Stimulated activated CD4-positive, alpha-beta T cell treated with anti-CD3 and anti-CD28 coated beads, Interleukin-4, amount 100 ng/mL, for 48 hours (primary cell): ENCODE data around the gene PRKAG2.
"Not testable (repeated sequence)": the region's sequence is repeated elsewhere in the genome, so short reads cannot be mapped to it uniquely, and the experiment has no call there.

Experiments
- DNase-seq, 2 donors: peaks; one replicate each; pipeline ENCODE4 v3.0.0-alpha.2; 2020; ENCODE audit warnings: low read depth in 2 of 2

The PRKAG2 gene

GRCh38 chr7:151884312-151885201 lies 7.6 kb upstream of the PRKAG2 start:
- no peak for DNase-seq

GRCh38 chr7:151883857-151884256 lies 6.9 kb upstream of the PRKAG2 start:
- no peak for DNase-seq

- no peak for DNase-seq
Observed at GRCh38 chr7:151882734-151883133, 5.8 kb upstream of the PRKAG2 start.

- no peak for DNase-seq
Observed at GRCh38 chr7:151880688-151881087, 3.8 kb upstream of the PRKAG2 start.

GRCh38 chr7:151877911-151878835 lies 1.3 kb upstream of the PRKAG2 start:
- no peak for DNase-seq

GRCh38 chr7:151875942-151876898 lies 695 bp downstream of the PRKAG2 start:
- DNase-seq: peak; percentile 53 to 59

- not testable (repeated sequence) for DNase-seq
Observed at GRCh38 chr7:151874479-151874878, 2.4 kb downstream of the PRKAG2 start.

- DNase-seq: no peak
Observed at GRCh38 chr7:151873402-151873965, 3.4 kb downstream of the PRKAG2 start.

- DNase-seq: no peak
Observed at GRCh38 chr7:151872531-151873401, 4.1 kb downstream of the PRKAG2 start.

- no peak for DNase-seq
Observed at GRCh38 chr7:151871904-151872303, 5.0 kb downstream of the PRKAG2 start.

GRCh38 chr7:151871189-151871735 lies 5.7 kb downstream of the PRKAG2 start:
- no peak for DNase-seq

- no peak for DNase-seq
Observed at GRCh38 chr7:151869968-151870918, 6.7 kb downstream of the PRKAG2 start.

GRCh38 chr7:151869455-151869854 lies 7.5 kb downstream of the PRKAG2 start:
- DNase-seq: no peak

- no peak for DNase-seq
Observed at GRCh38 chr7:151869109-151869428, 7.8 kb downstream of the PRKAG2 start.

- no peak for DNase-seq
Observed at GRCh38 chr7:151868396-151869108, 8.4 kb downstream of the PRKAG2 start.

- no peak for DNase-seq
Observed at GRCh38 chr7:151867912-151868311, 9.0 kb downstream of the PRKAG2 start.

- no peak for DNase-seq
Observed at GRCh38 chr7:151866761-151867655, 9.9 kb downstream of the PRKAG2 start.
